COR-L47 (cell line): ENCODE results near the gene GARS1.
"Not testable (repeated sequence)": the region's sequence is repeated elsewhere in the genome, so short reads cannot be mapped to it uniquely, and the experiment has no call there.

Experiments
- DNase-seq: peaks from one replicate; lab custom pipeline; 2025; lab: John Stamatoyannopoulos, UW

Gene GARS1, protein sequence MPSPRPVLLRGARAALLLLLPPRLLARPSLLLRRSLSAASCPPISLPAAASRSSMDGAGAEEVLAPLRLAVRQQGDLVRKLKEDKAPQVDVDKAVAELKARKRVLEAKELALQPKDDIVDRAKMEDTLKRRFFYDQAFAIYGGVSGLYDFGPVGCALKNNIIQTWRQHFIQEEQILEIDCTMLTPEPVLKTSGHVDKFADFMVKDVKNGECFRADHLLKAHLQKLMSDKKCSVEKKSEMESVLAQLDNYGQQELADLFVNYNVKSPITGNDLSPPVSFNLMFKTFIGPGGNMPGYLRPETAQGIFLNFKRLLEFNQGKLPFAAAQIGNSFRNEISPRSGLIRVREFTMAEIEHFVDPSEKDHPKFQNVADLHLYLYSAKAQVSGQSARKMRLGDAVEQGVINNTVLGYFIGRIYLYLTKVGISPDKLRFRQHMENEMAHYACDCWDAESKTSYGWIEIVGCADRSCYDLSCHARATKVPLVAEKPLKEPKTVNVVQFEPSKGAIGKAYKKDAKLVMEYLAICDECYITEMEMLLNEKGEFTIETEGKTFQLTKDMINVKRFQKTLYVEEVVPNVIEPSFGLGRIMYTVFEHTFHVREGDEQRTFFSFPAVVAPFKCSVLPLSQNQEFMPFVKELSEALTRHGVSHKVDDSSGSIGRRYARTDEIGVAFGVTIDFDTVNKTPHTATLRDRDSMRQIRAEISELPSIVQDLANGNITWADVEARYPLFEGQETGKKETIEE

DNA sequence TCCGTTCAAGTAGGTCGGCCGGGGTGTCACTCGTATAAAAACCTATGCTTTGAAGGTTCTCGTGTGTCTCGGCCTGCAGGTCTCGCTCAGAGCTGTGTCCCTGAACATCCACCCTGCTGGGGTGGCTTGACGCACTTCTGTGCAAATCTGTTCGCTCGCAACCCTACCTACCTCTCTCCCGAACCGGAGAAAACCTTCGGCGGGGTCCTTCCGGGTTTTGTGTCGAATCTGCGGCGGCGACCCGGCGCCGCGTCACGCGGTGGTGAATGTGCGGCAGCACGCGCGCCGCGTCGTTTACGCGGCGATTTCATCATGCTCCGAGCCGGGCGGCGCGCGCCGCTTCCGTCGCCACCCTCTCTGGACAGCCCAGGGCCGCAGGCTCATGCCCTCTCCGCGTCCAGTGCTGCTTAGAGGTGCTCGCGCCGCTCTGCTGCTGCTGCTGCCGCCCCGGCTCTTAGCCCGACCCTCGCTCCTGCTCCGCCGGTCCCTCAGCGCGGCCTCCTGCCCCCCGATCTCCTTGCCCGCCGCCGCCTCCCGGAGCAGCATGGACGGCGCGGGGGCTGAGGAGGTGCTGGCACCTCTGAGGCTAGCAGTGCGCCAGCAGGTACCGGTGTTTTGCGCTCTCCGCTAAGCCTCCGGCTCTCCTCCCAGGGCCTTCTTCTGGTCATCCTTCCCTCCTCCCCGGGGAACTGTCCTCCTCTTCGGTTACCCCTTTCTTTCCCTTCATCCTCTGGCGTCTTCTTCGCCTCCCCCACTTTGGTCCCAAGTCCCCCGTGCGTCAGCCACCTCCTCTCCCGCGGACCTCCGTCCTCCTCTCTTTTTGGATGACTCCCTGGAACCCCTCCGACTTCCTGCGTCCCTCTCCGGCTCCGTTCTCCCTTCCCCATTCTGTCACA is at the start of gene GARS1:
GARS1 (plus strand) TSS at position 339 of the 896 bp plus-strand sequence; CDS start at position 383, 44 bp downstream.
- DNase-seq, result peak; percentile 82

DNA sequence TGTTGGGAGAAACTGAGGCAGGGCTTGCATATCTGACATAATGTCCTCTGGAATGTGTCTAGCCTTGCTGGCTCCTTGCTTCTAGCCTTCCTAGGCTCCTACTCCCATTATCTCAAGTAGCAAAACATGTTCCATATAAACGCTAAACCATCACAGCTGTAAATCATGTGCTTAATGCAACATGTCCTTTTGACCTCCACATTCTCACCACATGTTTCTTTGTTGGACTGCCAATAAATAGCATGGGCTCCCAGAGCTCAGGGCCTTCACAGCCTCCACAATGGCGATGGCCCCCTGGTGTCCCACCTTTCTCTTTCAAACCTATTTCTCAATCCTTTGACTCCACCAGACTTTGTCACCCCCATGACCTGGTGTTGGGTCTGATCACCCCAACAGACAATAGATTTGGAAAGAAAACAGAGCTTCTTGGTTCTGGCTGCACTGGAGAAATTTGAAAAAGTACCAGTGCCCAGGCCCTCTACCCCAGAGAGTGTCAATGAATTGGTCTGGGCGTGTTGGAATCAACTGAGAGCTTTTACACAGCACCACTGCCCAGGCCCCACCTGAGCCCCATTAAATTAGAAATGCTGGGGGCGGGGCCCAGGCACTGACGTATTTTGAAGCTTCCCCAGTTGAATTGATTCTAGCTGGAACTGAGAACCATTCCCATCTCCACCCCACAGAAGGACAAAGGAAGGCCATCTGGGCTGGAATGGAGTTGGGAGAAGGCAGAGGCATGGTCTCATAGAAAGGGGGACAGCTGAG is 48.7 kb upstream of the GARS1 start:
- DNase-seq, result no peak

GRCh38 chr7:30546596-30546995 is 48.1 kb upstream of the GARS1 start:
- no peak for DNase-seq

DNA sequence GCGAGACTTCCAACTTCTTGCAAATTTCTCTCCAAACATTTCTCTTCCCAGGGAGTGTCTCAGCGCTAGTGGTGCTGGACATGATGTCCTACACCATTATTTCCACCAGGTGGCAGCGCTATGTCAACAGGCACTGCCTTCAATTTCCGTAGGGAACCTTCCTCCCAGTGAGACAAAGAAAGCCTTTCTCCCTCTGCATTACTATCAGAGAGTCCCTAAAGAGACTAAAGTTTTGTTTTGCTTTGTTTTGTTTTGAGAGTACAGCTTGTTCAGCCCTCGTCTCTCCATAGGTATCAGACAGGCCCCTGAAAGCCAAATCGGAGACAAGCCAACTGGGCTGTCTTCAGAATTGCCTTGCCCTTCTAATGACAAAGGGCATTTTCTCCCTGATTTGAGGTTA is 45.8 kb upstream of the GARS1 start:
- DNase-seq, result peak; percentile 84

DNA sequence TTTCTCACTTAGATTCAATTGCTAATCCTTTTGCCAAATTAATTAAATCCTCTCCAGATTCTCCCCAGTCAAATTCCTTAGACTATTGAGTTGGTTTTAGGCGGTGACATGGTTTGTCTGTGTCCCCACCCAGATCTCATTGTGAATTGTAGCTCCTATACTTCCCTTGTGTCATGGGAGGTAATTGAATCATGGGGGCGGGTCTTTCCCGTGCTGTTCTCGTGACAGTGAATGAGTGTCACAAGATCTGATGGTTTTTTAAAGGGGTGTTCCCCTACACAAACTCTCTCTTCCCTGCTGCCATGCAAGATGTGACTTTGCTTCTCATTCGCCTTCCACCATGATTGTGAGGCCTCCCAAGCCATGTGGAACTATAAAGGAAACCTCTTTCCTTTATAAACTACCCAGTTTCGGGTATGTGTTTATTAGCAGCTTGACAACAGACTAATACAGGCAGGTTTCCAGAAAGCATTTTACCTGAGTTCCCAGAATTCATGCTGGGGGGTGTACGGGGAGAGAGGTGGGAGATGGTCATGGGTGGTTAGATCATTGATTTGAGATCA is 44.7 kb upstream of the GARS1 start:
- peak; percentile 31 for DNase-seq

- no peak for DNase-seq
Observed at GRCh38 chr7:30552330-30552729, 42.3 kb upstream of the GARS1 start.

GRCh38 chr7:30553141-30553540 is 41.5 kb upstream of the GARS1 start:
- DNase-seq, result no peak

DNA sequence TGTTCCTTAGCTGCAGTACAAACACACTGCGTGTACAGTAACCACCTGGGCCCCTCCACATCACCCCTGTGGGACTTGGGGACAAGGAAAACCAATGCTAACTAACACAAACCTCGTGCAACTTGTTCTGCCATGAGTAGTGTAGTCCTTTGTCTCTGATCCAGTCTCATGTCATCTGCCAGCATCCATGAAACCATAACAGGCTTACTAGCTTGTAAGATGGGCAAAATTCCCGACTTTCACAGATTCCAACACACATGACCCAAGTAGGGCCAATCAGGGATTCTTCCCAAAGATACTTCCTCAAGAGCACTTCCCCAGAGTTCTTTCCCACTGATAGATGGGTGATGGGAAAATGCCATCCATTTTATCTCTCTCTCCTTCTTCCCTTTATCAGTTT is 41.1 kb upstream of the GARS1 start:
- no peak for DNase-seq

DNA sequence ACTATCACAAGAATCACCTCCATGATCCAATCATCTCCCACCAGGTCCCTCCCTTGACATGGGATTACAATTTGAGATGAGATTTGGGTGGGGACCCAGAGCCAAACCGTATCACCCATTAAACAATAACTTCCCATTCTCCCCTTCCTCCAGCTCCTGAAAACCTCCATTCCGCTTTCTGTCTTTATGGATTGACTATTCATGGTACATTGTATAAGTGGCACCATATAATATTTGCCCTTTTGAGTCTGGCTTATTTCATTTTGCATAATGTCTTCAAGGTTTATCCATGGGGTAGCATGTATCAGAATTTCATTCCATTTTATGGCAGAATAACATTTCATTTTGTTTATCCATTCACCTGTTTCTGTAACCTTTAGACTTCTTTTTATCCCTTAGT is 39.2 kb upstream of the GARS1 start:
- no peak for DNase-seq

DNA sequence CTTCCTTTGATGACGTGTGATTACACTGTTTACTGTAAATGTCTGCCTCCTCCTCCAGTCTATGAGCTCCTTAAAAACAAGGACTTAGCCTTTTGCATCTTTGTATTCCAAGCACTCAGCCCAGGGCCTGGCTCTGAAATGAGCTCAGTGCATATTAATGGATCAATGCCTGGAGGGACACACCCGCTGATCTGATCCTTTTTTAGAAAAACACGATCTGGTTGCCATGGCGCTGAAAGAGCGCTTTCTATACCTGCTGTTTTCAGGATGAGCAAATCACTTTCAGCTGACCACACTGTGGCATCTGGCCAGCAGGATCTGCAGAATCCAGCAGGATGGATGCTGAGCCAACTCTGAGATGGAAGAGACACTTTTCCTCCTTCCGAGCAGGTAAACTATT is 37.8 kb upstream of the GARS1 start:
- DNase-seq, result peak; percentile 99

- DNase-seq, result no peak
Observed at GRCh38 chr7:30557245-30557644, 37.4 kb upstream of the GARS1 start.

GRCh38 chr7:30559611-30560010 is 35.1 kb upstream of the GARS1 start:
- DNase-seq, result no peak

- DNase-seq, result no peak
Observed at GRCh38 chr7:30561389-30561788, 33.3 kb upstream of the GARS1 start.

DNA sequence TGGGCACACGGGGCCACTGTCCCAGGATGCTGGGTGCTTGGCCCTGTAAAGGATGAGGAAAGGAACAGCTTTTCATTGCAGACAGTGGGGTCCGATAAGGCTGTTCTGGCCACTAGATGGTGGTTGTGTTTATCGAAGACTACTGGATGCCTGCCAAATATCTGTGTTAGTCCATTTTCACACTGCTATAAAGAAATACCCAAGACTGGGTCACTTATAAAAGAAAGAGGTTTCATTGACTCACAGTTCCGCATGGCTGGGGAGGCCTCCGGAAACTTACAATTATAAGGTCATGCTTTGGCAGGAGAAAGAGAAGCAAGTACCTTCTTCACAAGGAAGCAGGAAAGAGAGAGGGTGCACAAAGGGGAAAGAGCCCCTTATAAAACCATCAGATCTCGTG is 32.2 kb upstream of the GARS1 start:
- DNase-seq, result peak; percentile 77

DNA sequence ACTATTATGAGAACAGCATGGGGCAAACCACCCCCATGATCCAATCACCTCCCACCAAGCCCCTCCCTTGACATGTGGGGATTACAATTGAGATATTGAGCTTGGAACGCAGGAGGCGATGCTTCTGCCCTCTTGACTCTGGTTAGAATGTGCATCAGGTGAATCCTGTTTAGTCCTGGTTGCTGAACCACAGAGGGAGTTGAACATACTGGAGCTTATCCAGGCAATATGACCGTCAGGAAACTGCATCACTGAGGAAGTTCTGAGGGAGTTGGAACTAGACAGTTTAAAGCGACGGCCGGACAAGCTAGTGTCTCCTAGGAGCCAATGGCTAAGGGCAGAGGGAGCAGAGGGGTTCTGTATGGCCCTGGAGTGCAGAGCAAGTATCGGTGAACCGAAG is 31.8 kb upstream of the GARS1 start:
- DNase-seq, result no peak

GRCh38 chr7:30563326-30563942 is 31.2 kb upstream of the GARS1 start:
- DNase-seq, result no peak

GRCh38 chr7:30564243-30564892 is 30.3 kb upstream of the GARS1 start:
- peak; percentile 77 for DNase-seq

- DNase-seq, result no peak
Observed at GRCh38 chr7:30566596-30566995, 28.1 kb upstream of the GARS1 start.

- DNase-seq, result no peak
Observed at GRCh38 chr7:30567081-30567480, 27.6 kb upstream of the GARS1 start.

- DNase-seq, result not testable (repeated sequence)
Observed at GRCh38 chr7:30570238-30570637, 24.4 kb upstream of the GARS1 start.
